ENCODE measurements around the gene ENTPD1.
"Not testable (repeated sequence)": the region's sequence is repeated elsewhere in the genome, so short reads cannot be mapped to it uniquely, and the experiment has no call there.

ENTPD1 gene

DNA sequence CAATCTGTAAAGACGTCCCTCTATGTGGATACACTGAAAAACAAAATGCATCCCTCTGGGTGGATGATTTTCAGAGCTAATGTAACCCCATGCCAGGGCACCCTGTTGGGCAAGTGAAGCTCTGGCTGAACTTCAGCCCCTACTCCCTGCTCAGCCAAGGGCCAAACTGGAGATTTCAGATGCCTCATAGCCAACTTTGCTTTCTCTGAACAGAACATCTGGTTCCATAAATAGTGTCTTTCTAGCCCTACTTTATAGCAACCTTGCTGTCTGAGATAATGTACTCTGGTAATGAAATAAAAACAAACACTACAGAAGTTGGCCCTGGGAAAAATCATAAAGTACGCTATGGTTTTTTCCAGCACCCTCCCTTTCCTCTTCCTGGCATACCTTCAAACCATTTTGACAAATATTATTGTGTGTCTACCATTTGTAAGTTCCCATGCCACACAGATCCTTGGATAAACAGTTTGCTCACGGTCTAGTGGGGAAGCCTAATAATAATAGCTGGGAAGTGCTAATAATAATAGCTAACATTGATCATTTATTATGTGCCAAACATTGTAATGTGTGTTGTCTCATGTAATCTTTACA lies 3.4 kb downstream of the ENTPD1 start:
- DNase-seq = no peak

DNA sequence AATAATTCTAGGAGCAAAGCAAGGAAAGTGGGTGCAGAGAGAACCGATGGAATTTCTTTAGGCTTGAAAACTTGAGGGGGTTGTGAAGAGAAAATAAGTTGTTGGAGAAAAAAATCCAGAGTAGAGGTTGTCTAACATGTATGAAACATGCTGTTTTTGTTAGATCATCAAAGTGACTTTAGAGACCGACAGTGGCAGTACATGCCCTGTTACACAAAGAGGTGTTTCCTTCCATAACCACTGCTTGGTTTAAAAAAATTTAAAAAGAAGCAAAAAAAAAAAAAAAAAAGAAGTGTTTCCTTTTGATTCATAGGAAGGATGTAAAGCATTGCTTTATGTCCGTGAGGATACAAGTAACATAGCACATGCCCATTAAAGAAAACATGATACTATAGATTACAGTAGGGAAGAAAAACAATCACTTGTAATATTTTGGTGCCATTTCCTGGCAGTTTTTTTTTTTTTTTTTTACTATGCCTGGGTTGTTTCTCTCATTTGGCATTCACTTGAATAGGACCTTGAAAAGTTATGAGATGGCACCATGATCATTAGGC lies 6.1 kb downstream of the ENTPD1 start:
- no peak for DNase-seq

DNA sequence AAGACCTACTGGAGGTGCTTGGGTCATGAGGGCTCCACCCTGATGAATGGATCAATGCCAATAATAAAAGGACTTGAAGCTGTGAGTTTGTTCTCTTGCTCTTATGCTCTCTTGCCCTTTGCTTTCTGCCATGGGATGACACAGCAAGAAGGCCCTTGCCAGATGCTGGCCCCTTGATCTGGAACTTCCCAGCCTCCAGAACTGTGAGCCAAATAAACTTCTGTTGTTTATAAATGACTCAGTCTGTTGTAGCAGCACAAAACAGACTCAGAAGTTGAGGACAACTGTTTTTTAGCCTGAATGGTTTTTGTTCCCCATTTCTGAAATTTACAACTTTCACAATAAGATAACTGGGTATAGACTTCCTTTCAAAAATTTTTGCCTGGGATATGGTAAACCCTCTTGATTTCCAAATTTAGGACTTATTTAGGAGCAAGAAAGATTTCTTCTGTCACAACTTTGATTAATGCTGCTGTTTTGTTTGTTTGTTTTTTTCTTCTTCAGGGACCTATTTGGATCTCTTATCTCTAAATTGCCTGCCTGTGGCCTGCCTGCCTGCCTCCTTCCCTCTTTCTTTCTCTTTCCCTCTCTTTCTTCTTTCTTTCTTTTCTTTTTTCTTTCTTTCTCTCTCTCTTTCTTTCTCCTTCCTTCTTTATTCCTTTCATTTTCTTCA lies 12.1 kb downstream of the ENTPD1 start:
- DNase-seq = peak; percentile 12

DNA sequence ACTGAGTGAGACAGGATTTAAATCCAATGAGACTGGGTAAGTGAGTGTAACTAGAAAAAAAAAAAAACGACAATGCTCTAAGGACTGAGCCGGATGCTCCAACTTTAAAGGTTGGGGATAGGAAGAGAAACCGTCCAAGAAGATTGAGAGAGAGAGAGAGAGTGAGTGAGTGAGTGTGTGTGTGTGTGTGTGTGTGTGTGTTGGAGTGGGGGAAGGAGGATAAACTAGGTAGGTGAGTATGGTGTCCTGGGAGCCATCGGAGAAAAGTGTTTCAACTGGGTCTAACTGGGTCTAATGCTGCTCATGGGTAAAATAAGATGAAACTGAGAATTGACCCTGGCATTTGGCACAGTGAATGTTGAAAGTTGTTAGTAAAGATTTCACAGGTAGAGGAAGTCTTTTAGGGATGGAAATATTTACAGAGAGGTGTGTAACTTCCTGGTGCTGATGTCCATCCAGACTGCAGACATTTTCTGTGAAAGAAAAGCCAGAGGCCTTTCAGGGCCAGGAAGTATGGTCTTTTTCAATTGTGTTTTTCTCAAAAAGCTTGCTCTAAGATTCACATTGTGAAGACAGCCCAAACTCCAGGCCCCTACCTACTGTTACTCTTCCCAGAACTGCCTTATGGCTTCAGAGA lies 14.2 kb downstream of the ENTPD1 start:
- DNase-seq = no peak

DNA sequence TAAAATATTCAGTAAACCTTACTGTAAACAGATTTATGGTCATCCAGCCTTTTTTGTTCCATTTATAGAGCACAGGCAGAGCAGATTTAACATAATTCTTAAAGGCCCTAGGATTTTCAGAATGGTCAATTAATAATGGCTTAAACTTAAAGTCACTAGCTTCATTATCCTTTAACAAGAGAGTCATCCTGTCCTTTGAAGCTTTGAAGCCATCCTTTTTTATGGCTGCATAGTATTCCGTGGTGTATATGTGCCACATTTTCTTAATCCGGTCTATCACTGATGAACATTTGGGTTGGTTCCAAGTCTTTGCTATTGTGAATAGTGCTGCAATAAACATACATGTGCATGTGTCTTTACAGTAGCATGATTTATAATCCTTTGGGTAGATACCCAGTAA lies 17.5 kb downstream of the ENTPD1 start:
- DNase-seq = not testable (repeated sequence)

DNA sequence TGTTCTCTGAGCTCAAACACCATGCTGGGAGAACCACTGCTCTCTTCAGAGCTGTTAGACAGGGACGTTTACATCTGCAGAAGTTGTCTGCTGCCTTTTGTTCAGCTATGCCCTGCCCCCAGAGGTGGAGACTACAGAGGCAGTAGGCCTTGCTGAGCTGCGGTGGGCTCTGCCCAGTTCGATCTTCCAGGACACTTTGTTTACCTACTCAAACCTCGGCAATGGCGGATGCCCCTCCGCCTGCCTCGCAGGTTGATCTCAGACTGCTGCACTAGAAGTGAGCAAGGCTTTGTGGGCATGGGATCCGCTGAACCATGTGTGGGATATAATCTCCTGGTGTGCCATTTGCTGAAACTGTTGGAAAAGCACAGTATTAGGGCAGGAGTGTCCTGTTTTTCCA lies 21.7 kb downstream of the ENTPD1 start:
- not testable (repeated sequence) for DNase-seq

DNA sequence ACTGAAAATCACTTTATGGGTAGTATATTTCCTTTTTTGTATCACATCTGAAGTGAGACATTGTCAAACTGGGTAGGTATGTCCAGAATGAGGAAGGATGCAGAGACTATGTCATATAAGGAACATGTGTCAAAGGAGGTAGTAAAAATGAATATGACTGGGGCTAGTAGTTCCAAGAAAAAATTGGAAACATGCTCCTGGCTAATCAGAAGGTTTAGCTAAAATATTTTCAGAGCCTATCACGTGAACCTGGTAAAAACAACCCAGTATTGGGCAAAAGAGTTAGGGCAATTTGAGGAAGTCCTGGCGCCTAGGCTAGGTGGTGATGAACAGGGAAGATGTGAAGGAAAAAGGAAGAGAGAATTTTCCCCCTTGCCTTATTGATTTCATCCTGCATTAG lies 26.4 kb downstream of the ENTPD1 start:
- peak; percentile 6 for DNase-seq

DNA sequence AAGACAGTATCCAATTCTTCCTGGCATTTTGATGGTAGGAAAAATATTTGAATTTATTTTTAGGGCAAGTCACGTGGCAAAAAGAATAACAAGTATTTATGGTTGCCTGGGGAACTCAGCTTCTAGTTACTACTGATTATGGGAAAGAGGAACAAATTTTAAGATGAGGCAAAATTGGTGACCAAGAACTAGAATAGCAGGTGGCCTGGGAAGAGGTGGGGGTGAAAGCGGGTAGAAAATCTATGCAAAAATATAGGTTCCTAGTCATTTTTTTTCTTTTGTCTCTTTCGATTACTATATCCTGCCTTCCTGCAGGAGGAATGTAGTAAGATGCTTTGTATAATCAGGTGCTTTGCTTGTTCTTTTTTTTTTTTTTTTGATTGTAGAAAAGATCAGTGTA lies 27.8 kb downstream of the ENTPD1 start:
- DNase-seq = peak; percentile 16

DNA sequence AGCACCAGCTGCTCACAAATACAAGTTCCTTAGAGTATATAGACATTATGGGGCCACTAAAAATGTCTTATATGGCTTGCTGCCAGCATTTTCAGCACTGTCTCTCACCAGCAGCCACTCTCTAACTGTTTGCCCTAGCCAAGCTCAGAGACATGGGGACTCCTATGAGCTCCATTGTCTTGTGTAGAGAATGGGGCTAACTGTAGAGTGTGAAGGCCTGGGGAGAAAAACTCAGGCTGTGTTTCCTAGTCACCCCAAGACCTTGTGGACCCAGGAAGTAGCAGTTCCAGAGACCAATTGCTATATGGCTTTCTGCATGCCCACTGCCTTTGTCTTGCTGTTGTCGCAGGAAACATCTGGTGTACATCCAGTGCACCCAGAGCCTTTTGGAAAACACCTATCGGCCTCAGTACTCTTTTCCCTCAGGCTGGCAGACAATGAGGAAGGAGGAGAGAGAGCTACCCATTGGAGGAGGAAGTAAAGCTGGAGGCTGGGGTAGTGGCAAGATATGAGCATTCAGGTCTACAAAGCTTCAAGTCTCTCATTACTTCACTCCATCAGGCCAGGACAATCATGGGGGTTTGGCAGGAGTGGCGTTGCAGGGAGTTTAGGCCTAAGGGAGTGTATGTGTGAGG lies 28.4 kb downstream of the ENTPD1 start:
- DNase-seq = peak; percentile 10

DNA sequence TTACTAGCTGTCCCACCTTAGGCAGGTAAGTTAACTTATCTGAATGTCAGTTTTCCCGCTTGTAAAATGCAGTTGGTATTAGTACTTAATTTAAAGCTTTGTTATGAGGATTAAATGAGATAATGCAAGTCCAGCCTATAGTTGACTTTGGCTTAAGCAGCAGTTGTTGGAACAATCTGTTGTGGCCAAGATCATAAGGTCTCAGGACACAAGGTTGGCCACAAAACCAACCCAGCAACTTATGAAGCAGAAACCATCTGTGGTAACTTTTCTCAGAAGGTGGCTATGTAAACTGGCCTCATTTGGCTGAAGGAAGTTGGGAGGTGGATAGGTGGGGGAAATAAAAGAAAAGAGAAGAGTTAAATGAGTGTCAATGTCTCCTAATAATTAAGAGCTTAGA lies 29.4 kb downstream of the ENTPD1 start:
- DNase-seq = no peak

DNA sequence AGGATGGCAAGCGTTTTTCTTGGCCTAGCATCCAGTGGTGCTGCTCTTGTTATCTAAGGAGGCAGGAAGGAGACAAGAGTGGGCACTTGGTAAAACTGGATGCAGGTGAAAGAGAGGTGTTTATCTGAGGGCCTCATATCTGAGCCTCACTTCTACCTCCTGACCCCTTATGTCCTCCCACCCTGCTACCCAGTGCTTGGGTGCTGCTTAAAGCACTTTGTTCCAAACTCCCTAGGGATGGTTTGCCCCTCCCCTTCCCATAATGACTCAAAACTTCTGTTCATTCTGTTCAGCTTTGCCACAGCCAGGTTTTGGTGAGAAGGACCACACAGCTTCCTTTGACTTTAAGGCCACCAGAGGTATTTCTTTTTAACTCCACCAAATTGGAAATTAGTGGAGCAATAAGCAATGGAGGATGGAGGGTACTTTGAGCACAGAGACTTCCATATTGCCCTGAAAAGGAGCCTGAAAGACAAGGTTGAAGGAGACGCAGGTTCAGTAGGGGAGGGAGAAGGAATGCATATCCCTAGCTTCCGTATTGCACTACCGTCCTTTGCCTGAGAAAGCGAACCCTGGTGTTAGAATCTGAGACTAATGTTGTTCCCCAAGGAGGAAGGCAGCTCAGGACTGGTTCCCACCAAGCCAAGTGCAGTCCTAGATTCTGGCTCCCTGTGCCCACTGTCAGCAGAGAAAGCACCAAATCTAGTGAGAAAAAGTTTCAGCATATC lies 30.1 kb downstream of the ENTPD1 start:
- DNase-seq = no peak

DNA sequence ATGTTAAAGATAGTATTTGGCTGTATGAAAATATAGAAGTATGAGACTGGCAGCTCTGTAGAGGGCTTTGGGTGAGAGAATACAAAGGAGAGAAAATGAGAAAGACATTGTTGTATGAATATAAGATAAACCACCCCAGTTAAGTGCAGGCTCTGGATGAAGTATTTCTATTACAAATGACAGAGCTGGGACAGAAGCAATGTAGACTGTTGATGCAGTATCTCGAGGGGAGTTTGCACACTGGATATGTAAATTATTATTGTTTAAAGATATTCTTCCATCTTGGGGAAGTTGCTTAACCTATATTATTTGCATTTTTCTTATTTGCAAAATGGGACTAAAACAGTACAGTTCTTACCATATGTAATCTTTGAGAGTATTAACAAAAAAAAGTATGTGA lies 31.5 kb downstream of the ENTPD1 start:
- DNase-seq = no peak

DNA sequence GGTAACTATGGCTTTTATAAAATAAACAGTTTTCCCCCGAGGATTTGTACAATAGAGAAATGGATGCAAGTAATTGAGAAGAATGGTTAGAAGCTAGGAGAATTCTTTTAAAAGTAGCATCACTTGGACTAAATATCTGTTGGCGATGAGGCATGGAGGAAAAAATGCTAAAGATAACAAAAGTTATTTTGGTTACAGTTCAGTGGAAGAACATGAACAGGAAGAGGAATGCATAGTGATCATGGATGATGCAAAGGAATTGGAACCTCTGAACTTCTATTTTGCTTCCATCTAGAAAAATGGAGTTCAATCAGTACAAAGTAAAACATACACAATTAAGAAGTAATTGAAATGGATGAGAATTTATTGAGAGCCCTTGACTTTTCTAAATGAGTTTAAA lies 32.9 kb downstream of the ENTPD1 start:
- DNase-seq = no peak

DNA sequence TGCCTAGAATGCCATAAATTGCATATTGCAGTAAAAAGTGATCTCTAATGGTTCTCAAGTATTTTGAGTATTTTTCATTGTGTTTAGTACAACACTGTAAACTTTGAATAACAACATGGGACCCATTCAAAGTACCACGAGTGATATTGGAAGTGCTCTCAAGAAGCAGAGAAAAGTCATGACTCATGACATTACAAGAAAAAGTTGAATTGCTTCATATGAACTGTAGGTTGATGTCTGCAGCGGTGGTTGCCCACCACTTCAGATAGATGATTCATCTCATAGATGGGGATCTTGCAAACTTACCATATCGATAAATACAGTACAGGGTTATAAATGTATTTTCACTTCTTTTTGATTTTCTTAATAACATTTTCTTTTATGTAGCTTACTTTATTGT lies 33.9 kb downstream of the ENTPD1 start:
- DNase-seq = no peak

DNA sequence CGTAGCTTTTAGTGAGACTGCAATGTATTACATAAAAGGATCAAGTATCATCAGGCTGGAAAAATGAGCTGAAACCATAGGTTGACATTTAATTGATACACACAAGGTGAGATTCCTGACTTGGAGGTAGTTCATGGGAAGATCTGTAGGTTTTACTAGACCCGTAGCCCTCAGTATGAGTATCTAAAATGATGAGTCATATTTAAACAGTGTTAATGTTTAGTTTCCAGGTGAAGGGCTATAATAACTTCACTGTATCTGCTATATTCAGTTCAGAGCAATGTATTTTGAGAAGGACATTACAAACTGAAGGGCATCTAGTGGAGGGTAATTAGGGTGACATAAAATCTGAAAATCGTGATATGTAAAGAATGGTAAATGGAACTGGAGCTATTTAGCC lies 35.0 kb downstream of the ENTPD1 start:
- DNase-seq = no peak

DNA sequence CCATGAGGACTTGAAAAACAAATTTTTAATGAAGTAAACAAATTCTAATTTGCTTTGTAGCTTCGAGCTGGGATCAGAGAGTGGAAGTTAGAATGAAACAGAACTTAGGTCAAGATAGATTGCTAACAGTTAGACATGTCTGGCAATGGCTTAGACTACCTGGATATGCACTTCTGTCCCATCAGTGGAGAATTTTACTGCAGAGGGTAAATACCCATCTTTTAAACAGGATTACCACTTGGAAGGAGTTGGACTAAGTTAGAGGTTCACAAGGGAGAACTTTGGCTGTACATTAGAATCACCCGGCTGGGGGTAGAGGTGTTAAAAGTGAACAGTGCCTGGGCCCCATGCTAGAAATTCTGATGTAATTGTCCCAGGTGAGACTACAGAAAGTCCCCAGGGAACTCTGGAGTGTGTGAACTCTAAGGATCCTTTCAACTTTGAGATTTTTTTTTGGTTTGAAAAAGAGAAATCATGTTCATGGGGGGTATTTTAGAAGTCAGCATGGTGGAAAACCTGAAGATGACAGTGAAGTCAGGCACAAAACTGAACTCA lies 35.5 kb downstream of the ENTPD1 start:
- DNase-seq = no peak

DNA sequence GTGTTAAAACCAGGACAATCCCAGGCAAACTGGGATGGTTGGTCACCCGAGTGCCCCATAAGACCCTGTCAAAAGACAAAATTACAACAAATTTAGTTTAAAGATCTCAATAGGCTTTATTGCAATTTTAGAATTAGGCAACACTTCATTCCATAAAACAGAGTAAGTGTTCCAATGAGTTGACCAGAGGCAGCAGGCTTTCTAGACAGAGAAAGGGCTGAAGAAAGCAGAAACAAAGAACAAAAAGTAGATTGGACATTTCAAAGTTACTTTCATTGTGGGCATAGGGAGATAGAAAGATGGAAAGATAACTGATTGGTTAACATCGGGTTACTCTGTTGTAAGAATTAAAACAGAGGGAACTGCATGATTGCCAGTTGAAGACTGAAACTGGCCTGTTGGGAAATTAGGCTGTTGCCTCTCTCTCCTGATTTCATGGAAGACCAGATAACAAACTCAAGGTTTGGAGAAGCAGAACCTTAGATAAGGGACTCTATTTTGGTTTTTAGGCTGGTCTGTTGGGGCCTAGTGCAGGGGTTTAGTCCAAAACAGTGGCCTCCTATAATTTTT lies 36.3 kb downstream of the ENTPD1 start:
- no peak for DNase-seq

DNA sequence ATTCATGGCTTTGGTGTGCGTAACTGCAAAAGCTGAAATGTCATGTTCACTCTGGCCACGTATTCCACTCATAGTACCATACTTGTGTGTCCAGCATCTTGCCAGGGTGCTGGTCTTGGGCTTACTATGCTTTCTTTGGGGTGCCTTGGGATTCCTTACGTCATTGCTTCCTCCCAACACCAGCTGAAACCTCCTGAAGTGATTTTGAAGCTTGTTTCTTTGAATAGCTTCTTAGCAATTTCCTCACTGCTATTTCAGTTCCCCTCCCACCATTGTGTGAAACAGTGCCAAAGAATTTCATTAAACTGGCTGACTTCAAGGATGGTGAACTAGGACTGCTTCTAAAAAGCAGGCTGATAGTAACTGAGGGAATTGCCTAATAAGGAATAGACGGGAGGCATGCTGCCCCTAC lies 36.9 kb downstream of the ENTPD1 start:
- no peak for DNase-seq

DNA sequence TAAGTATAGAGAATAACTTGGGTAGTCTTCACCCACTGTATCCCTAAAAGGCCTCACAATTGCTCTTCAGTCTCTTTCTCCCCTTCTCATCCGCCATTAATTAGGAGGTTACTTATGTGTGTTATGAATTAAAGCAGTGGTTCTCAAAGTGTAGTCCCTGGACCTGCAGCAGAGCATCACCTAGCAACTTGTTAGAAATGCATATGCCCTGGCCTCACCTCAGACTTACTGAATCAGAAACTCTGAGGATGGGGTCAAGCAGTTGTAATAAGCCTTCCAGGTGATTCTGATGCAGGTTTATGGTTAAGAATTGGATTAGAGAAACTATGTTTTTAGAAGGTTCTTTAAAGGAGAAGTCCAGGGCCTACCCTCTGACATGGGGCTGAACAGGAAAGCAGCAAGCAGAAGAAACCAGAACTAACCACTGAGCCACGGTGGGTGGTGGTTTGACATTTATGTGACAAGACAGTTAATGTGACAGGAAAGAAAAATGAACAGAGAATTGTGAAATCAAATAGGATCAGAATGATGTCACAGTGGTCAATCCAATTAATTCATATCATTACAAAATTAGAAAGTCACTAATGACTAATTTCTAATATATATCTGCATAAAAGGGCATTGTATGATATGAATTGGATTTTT lies 37.6 kb downstream of the ENTPD1 start:
- peak; percentile 7 for DNase-seq

DNA sequence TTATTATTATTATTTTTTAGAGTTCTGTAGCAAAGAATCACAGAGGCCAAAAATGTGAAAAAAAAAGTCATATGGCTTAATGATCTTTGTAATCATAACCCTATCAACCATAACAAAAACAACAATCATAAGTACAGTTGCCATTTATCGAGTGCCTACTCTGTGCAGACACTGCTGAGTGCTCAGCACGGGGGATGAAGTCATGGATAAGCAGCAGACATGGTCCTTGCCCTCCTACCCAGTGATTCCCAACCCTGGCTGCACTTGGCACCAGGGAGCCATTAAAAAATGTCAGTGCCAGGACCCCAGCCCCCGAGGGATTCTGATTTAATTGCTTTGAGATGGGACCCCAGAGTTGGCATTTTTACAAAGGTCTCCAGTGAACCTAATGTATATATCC lies 38.2 kb downstream of the ENTPD1 start:
- no peak for DNase-seq

DNA sequence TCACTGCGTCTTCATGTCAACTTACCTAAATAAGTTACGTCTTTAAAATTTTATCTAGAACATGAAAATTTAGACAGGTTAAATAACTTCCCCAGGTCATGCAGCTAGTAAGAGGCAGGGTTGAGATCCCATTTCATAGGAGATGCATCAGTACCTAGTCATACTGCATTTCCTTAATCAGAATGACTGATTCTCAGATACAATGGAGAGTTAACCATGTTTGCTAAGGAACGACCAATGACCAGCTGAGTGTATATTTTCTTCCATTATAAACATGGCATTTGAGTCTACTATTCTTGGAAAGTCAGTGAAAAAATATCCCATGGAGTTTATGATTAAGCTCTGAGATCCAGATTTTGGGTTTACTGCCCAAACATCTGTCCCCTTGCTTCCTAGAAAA lies 39.6 kb downstream of the ENTPD1 start:
- no peak for DNase-seq

DNA sequence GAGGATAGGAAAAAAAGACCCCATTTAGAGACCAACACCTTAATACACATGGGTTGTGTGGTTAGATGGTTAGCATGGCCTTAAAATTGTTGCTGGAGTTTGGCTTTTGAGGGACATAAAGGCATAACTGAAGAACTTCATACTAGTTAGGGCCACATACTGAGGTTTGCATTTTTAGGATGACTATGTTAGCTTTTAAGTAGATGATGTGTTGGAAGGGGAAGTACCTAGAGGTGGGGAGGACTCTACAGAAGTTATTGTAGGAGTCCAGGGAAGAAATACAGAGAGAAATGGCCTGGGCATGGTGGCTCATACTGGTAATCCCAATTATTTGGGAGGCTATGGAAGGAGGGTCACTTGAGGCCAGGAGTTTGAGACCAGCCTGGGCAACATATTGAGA lies 40.5 kb downstream of the ENTPD1 start:
- no peak for DNase-seq
